ENCODE data around the gene GRB2.

GRB2 gene

GRCh38 chr17:75353176-75353575 is 52.3 kb downstream of the GRB2 start:
- TF ChIP-seq, protein P1, sequence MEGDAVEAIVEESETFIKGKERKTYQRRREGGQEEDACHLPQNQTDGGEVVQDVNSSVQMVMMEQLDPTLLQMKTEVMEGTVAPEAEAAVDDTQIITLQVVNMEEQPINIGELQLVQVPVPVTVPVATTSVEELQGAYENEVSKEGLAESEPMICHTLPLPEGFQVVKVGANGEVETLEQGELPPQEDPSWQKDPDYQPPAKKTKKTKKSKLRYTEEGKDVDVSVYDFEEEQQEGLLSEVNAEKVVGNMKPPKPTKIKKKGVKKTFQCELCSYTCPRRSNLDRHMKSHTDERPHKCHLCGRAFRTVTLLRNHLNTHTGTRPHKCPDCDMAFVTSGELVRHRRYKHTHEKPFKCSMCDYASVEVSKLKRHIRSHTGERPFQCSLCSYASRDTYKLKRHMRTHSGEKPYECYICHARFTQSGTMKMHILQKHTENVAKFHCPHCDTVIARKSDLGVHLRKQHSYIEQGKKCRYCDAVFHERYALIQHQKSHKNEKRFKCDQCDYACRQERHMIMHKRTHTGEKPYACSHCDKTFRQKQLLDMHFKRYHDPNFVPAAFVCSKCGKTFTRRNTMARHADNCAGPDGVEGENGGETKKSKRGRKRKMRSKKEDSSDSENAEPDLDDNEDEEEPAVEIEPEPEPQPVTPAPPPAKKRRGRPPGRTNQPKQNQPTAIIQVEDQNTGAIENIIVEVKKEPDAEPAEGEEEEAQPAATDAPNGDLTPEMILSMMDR (IDR thresholded peaks at IDR 0.05; ENCODE audit: extremely low read depth, insufficient read depth, missing control alignments), result no peak
- no peak for DNase-seq (ENCODE audit: low spot score)
- in situ Hi-C loops (cut with MboI; ENCODE audit: low pct_unique_long_range_greater_than_20kb, low sequenced_read_pairs, unreplicated experiment), result no loop called here

DNA sequence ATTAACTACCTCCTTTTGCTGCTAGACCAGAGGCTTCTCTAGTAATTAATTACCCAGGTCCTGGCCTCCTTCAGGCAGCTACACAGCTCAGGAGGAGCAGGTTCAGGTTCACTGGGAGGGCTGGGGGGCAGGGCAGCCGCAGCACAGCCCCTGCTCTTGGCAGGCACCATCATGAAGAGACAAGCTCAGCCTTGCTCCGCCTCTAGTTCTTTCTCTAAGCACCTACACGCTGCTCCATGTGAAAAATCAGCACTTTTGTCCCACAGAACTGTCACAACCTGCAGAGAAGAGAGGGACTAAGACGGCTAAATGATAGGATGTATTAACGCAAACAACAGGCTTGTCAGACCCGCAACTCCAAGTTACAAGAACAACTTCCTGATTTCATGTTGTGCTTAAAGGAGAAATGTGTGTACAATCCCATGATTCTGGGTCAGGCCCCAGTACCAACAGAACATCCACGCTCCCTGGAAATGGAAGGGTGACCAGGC is 53.4 kb downstream of the GRB2 start:
- DNase-seq (ENCODE audit: low spot score), result no peak
- in situ Hi-C loops (cut with MboI; ENCODE audit: low pct_unique_long_range_greater_than_20kb, low sequenced_read_pairs, unreplicated experiment), result no loop called here
- TF ChIP-seq, protein P1 (IDR thresholded peaks at IDR 0.05; ENCODE audit: extremely low read depth, insufficient read depth, missing control alignments), result no peak

- in situ Hi-C loops (cut with MboI; ENCODE audit: low pct_unique_long_range_greater_than_20kb, low sequenced_read_pairs, unreplicated experiment), result no loop called here
- TF ChIP-seq, protein P1 (IDR thresholded peaks at IDR 0.05; ENCODE audit: extremely low read depth, insufficient read depth, missing control alignments), result no peak
- DNase-seq (ENCODE audit: low spot score), result no peak
These were observed 54.8 kb downstream of the GRB2 start for GRCh38 chr17:75350706-75351105.

DNA sequence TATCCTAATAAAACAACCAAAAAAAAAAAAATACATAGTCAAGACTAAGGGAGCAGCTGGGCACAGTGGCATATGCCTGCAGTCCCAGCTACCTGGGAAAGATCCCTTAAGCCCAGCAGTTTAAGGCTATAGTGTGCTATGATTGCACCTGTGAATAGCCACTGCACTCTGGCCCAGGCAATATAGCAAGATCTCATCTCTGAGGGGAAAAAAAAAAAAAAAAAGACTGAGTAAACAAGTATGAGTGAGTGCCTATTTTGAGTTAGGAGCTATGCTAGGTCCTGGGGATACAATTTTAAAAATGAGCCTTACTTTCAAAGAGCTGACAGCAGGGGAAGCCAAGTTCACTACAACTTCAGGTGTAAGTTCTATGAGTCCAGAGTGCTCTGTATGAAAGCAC is 55.4 kb downstream of the GRB2 start:
- TF ChIP-seq, protein P1 (IDR thresholded peaks at IDR 0.05; ENCODE audit: extremely low read depth, insufficient read depth, missing control alignments), result no peak
- in situ Hi-C loops (cut with MboI; ENCODE audit: low pct_unique_long_range_greater_than_20kb, low sequenced_read_pairs, unreplicated experiment), result no loop called here
- no peak for DNase-seq (ENCODE audit: low spot score)

DNA sequence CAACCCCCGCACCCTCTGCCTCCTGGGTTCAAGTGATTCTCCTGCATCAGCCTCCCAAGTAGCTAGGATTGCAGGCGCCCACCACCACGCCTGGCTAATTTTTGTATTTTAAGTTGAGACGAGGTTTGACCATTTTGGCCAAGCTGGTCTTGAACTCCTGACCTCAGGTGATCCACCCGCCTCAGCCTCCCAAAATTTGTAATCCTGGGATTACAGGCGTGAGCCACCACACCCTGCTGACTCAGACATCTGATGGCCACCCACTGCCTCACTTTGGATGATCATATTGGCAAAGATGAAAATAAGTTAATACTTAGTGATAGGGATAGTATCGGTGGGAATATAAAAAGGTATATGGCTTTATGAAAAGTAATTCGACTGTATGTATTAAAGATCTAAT is 55.9 kb downstream of the GRB2 start:
- in situ Hi-C loops (cut with MboI; ENCODE audit: low pct_unique_long_range_greater_than_20kb, low sequenced_read_pairs, unreplicated experiment), result loop anchor here (10.0 kb wide), 1 partner anchor 45 kb away; no protein-coding TSS in a partner anchor
- no peak for DNase-seq (ENCODE audit: low spot score)
- TF ChIP-seq, protein P1 (IDR thresholded peaks at IDR 0.05; ENCODE audit: extremely low read depth, insufficient read depth, missing control alignments), result no peak

DNA sequence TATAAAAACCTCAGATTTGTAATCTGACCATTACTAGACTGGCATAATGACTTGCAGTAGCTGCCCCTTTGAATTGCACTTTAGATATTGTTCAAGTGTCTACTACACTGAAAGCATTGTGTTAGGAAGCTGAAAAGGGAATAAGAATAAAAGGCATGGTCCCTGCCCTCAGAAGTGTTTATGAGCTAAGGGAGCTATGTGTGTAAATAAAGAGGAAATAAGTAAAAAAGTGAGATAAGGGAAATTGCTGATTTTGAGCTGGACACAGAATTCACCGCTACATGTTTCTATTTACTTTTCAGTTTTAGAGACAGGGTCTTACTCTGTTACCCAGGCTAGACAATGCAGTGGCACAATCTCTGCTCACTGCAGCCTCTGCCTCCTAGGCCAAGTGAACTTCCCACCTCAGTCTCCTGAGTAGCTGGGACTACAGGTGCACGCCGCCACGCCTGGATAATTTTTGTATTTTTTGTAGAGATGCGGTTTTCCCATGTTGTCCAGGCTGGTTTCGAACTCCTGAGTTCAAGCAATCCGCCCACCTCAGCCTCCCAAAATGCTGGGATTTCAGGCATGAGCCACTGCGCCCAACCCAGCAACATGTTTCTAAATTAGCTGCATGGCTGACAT is 57.0 kb downstream of the GRB2 start:
- in situ Hi-C loops (cut with MboI; ENCODE audit: low pct_unique_long_range_greater_than_20kb, low sequenced_read_pairs, unreplicated experiment), result loop anchor here (10.0 kb wide), 1 partner anchor 46 kb away; no protein-coding TSS in a partner anchor
- TF ChIP-seq, protein P1 (IDR thresholded peaks at IDR 0.05; ENCODE audit: extremely low read depth, insufficient read depth, missing control alignments), result no peak
- DNase-seq (ENCODE audit: low spot score), result no peak
